Ishikawa (cell line): ENCODE measurements around the gene CYBB.

Experiments
- EP300 ChIP-seq: IDR thresholded peaks from 2 replicates; pipeline ENCODE4 v1.6.1; 2012; ENCODE audit warnings: borderline replicate concordance
- RAD21 ChIP-seq: IDR thresholded peaks from 2 replicates; pipeline ENCODE4 v1.6.1; 2012; ENCODE audit warnings: low read depth
- TCF12 ChIP-seq: IDR thresholded peaks from 2 replicates; pipeline ENCODE4 v1.6.1; 2012; ENCODE audit warnings: low read depth
- ZBTB7A ChIP-seq: IDR thresholded peaks from 2 replicates; pipeline ENCODE4 v1.6.1; 2012; ENCODE audit warnings: low read depth
- TF ChIP-seq, protein P1 (sequence below): IDR thresholded peaks from 2 replicates; pipeline ENCODE4 v1.6.1; 2012

DNA sequence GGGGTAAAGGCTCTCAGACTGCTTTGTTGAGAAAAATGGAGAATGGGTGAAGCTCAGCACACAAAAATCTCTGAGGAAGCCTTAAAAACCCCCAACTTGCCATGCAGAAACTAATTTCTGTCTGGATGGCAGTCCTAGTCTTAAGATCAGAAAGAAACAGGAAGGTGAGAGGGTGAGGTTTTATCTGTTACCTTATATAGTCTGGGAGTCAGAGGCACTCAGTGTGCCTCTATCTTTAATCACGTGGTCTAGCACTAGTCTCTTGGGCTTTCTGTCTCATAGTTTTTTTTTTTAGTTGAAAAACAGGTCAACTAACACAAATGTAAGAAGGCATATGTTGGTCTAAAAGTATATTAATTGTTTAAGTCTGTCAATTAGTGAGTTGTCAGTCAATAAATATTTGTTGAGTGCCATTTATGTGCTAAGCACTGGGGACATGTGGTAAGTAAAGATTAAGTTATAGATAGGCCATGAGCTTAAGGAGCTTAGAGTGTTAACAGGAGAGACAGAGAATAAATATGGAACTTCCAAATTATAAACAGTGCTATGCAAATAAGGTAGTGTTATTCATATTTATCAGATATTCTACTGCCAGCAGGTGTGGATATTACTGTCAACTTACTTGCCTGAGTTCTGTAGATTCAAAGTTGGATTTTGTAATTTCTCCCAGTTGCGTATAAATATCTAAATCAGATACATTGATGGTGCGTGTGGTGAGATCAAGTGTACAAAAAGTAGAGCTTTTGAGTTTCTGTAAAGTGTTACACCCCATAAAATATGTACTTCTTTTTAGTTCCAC, 7.0 kb downstream of the CYBB start:
- TF ChIP-seq EP300 = no peak
- no peak for TF ChIP-seq RAD21
- TF ChIP-seq, protein P1, sequence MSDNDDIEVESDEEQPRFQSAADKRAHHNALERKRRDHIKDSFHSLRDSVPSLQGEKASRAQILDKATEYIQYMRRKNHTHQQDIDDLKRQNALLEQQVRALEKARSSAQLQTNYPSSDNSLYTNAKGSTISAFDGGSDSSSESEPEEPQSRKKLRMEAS = no peak
- TF ChIP-seq TCF12 = no peak
- TF ChIP-seq ZBTB7A = no peak
